Measurements from ENCODE around the gene ANTKMT. TPM values are rescaled to one million over a fixed set of nuclear protein-coding genes. Genes with fewer than 3 reads are reported as not detected.
A peak's percentile ranks its signal among the peaks of the same experiment; 100 is the strongest.

Gene ANTKMT
- total and polyA plus RNA-seq, 2 of the 8 experiments (the other 6 are each of a cell fraction or from before 2014, with no cell fraction given), result 26.5 to 26.6 TPM

DNA sequence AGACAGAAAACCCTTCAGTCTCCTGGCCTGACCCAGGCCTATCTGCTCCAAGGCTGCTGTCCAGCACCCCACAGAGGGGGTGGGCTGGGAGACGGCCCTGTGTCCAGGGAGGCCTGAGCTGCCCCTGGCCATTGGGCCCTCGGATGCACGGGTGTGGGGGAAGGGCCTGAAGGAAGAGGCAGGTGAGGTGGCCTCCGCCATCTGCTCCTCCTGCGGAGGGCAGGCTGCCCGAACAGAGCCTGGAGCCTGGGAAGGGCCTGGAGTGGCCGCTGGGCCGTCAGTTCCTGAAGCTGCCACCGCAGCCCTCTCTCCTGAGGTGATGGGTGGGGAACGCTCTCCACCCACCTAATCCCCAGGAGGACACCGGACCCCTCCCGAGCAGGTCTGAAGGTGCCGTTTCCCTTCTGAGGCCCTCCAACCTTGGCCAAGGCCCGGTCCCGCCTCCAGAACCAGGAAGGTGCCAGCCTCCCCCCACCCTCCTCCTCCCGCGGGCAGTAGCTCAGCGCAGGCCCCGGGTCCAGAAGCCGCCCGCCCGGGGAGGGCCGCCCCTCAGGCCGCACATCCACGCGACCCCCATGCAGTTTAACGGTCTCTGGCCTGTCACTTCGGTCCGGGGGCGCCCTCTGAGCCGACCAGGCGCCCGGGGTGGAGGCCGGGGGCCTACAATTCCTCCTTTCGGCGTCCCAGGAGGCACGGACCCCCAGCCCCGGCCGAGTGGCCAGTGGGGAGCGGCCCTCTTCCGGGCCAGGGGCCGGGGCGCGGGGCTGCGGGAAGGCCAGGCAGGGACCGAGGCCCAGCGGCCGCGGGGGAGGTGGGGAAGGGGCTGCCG, 16.2 kb upstream of the ANTKMT start:
- H3K18ac ChIP-seq (ENCODE audit: extremely low read depth, low read length), result no peak overlapping the region
- H3K23me2 ChIP-seq (ENCODE audit: low read depth, low read length), result peaks cover 12% of the 10 kb centered on the region; the same call in 1 of the 2 replicates
- TF ChIP-seq GABPA (IDR thresholded peaks at IDR 0.05; ENCODE audit: borderline replicate concordance, insufficient read depth, low read length) (0 out of 2 replicates have a peak, but pooled peaks have one; percentile 46), EZH2 (IDR thresholded peaks at IDR 0.05; ENCODE audit: low read depth, low read length, severe bottlenecking) (peak; percentile 15), PHF8 (conservative IDR thresholded peaks at IDR 0.05; ENCODE audit: low read depth, low read length) (no peak)
- no peak overlapping the region for H3K56ac ChIP-seq (replicated peaks; ENCODE audit: insufficient read length, low read depth, low read length)
- no peak overlapping the region; the same call in 1 of the 2 replicates for H4K8ac ChIP-seq (ENCODE audit: extremely low read depth, insufficient read depth, low read length)
- H4K91ac ChIP-seq (replicated peaks; ENCODE audit: insufficient read length, low read length), result no peak overlapping the region
- H2BK20ac ChIP-seq (ENCODE audit: low read length), result no peak overlapping the region
- FAIRE-seq (no peak), DNase-seq (ENCODE audit: low read depth in 1 of 2, low spot score in 2 of 2) (peak in 1 of 2 experiments; percentile 58)
- ChIA-PET CTCF (ENCODE audit: partially characterized antibody) (interaction anchor here (1.1 to 33.4 kb wide), 6 partner anchors 8 to 80 kb away, joined by 3 to 977 read pairs (median 4); partner anchors contain the start of genes ANTKMT, CCDC78, CIAO3 and HAGHL), POLR2A (ENCODE audit: partially characterized antibody) (interaction anchor here (1.1 to 4.5 kb wide), 7 partner anchors 9 to 96 kb away, joined by 3 to 30 read pairs (median 5); partner anchors contain the start of genes ANTKMT, CCDC78, GNG13 and WDR24)
- H2BK5ac ChIP-seq (ENCODE audit: low read depth, low read length), result no peak overlapping the region
- H2AFZ ChIP-seq (ENCODE audit: low read length), result no peak overlapping the region
- H2BK120ac ChIP-seq (replicated peaks; ENCODE audit: low read depth, low read length), result no peak overlapping the region
- H3K36me3 ChIP-seq (ENCODE audit: control insufficient read depth in 2 of 4, insufficient read depth in 4 of 4, low read length in 3 of 4), result no peaks in the 10 kb centered on the region
- H3K27ac ChIP-seq (ENCODE audit: low read depth, low read length), result no peak overlapping the region
- H3K9ac ChIP-seq (replicated peaks in 1 of 4; ENCODE audit: extremely low read depth in 1 of 4, low read depth in 3 of 4, low read length in 3 of 4), result no peak overlapping the region
- 41% methylated on average over 24 of the region's 50 CpGs; no CpG with 5 or more reads in 1 of the 2 experiments for WGBS, 2 experiments (ENCODE audit: extremely low coverage in 1 of 2, insufficient coverage in 1 of 2, insufficient read length in 1 of 2, insufficient replicate concordance in 2 of 2, low coverage in 1 of 2, low lambda C conversion rate in 2 of 2, missing lambda C conversion rate in 1 of 2)
- H3K79me1 ChIP-seq (ENCODE audit: low read depth, low read length), result no peaks in the 10 kb centered on the region
- H4K20me1 ChIP-seq (replicated peaks in 1 of 2; ENCODE audit: control insufficient read depth in 1 of 2, insufficient read depth in 2 of 2, low read length in 2 of 2), result peaks cover 8 to 30% of the 10 kb centered on the region in 2 experiments
- peak overlapping the region in 3 of 4 experiments; percentile 17 to 56 (median 34); a peak in 3 of 8 replicates for H3K4me3 ChIP-seq (ENCODE audit: extremely low read depth in 1 of 4, insufficient read depth in 2 of 4, low read depth in 3 of 4, low read length in 4 of 4)
- peaks cover 61 to 93% (median 85%) of the 10 kb centered on the region in 4 experiments for H3K27me3 ChIP-seq (replicated peaks in 1 of 4; ENCODE audit: control insufficient read depth in 3 of 4, extremely low read depth in 1 of 4, insufficient read depth in 3 of 4, low read length in 3 of 4)
- no peak overlapping the region for H3K4ac ChIP-seq (replicated peaks; ENCODE audit: insufficient read length, low read depth, low read length)
- H2AK5ac ChIP-seq (ENCODE audit: low read depth, low read length), result no peak overlapping the region
- no peak overlapping the region for H2BK15ac ChIP-seq (ENCODE audit: low read length)
- no peak overlapping the region for H4K5ac ChIP-seq (ENCODE audit: insufficient read length, low read depth, low read length)
- no peak overlapping the region for H3K23ac ChIP-seq (ENCODE audit: insufficient read length)
- no peaks in the 10 kb centered on the region for H3K79me2 ChIP-seq (ENCODE audit: control insufficient read depth in 1 of 2, insufficient read depth in 2 of 2, low read length in 2 of 2)
- H3K9me3 ChIP-seq (ENCODE audit: insufficient read depth in 2 of 2, low read depth in 1 of 2, low read length in 1 of 2), result no peaks in the 10 kb centered on the region
- peaks cover 0 to 9% (median 3%) of the 10 kb centered on the region in 4 experiments; a peak in 4 of 7 replicates for H3K4me1 ChIP-seq (replicated peaks in 1 of 4; ENCODE audit: control insufficient read depth in 3 of 4, insufficient read depth in 4 of 4, low read length in 3 of 4)
- peak overlapping the region; percentile 56 to 66; a peak in 3 of 4 replicates for H3K4me2 ChIP-seq (ENCODE audit: insufficient read depth in 1 of 2, low read depth in 2 of 2, low read length in 2 of 2)
- no peak overlapping the region for H3K14ac ChIP-seq (ENCODE audit: insufficient read length)
- no peak overlapping the region for H2BK12ac ChIP-seq (ENCODE audit: low read depth, low read length)
